GM12864 (cell line): ENCODE results near the gene MAPK8IP3.
A peak's percentile ranks its signal among the peaks of the same experiment; 100 is the strongest.

Experiments used
- DNase-seq: peaks from one replicate; pipeline ENCODE4 v3.0.0-alpha.2; 2011; ENCODE audit warnings: low read depth
- H3K4me3 ChIP-seq: 2 replicates; pipeline ENCODE4 v1.5.1; 2011; ENCODE audit warnings: mild to moderate bottlenecking, low read depth, low read length, control low read depth
- TF ChIP-seq, protein P1 (sequence below): IDR thresholded peaks from 2 replicates; pipeline ENCODE4 v1.5.1; 2011; ENCODE audit warnings: low read depth, mild to moderate bottlenecking, moderate library complexity, low read length, control low read depth, inconsistent platforms; ENCODE audit errors: missing control alignments

The MAPK8IP3 gene

DNA sequence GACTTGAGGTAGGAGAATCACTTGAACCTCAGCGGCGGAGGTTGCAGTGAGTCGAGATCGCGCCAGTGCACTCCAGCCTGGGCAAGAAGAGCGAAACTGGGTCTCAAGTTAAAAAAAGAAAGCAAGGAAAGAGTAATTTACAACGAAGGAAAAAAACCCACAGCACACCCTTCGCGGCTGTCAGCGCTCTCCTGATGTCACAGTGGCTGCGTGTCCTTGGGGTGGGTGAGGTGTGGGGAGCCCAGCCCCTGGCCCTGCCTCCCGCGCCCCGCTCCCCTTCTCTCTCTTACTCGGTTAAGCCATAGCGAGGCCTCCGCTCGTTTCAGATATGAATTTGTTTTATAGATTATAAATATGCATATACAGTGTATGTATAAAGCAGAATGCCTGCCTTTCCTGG, 28.7 kb upstream of the MAPK8IP3 start:
- TF ChIP-seq, protein P1, sequence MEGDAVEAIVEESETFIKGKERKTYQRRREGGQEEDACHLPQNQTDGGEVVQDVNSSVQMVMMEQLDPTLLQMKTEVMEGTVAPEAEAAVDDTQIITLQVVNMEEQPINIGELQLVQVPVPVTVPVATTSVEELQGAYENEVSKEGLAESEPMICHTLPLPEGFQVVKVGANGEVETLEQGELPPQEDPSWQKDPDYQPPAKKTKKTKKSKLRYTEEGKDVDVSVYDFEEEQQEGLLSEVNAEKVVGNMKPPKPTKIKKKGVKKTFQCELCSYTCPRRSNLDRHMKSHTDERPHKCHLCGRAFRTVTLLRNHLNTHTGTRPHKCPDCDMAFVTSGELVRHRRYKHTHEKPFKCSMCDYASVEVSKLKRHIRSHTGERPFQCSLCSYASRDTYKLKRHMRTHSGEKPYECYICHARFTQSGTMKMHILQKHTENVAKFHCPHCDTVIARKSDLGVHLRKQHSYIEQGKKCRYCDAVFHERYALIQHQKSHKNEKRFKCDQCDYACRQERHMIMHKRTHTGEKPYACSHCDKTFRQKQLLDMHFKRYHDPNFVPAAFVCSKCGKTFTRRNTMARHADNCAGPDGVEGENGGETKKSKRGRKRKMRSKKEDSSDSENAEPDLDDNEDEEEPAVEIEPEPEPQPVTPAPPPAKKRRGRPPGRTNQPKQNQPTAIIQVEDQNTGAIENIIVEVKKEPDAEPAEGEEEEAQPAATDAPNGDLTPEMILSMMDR, result no peak
- DNase-seq, result no peak
- no peak overlapping the region; the same call in 1 of the 2 replicates for H3K4me3 ChIP-seq

DNA sequence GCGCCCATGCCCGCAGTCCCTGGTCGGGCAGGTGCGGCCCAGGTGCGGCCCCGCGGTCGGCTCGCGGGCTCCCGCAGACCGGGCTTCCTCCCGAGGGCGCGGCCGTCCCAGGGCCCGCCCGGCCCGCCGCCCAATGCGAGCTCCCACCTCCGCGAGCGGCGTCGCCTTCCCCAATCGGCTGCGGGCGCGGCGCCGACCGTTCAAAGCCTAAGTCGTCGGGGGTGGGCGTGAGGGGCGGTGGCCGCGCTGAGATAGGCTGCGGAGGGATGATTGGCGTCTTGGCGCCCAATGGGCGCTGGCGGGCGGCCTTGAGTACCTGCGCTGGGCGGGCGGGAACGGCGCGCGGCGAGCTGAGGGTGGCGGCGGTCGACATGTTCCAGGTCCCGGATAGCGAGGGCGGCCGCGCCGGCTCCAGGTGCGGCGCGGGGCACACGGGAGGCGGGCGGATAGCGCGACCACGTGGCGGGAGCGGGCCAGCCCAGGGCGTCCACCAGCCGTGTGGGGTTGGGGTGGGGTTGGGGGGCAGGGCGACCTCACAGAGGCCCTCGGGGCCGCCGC, 28.0 kb upstream of the MAPK8IP3 start, which contains the start of gene JPT2:
JPT2 (plus strand) TSS at position 338 of the 558 bp plus-strand sequence; CDS start at position 372, 34 bp downstream.
- TF ChIP-seq, protein P1, result no peak
- H3K4me3 ChIP-seq, result peak within 1 kb of the TSS; percentile 82
- DNase-seq, result peak; percentile 88

DNA sequence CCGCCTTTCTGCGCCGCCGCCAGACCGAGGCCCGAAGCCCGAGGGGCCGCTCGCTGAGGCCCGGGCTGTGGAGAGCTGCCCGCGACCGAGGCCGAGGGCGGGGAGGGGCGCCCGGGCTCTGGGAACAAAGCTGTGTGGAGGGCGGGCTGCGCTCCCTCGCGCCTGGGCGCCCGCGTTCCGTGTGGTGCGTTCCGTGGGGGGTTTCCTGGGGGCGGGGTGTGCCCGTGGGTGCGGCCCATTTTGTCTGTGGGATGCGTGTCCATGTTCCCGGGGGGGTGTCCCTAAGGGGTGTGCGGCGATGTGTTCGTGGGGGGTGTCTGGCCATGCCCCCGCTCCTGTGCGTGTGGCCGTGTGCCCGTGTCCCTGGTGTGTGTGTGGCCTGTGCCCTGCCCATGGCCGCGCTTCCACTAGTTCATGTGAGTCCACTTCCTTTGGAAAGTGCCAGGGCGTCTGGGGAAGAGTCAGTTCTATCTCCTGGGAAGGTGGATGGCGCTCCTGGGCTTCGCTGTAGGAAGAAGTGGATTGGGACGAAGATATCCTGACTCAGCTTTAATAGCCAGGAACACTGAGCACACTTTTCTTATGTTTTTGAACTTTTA, 27.4 kb upstream of the MAPK8IP3 start:
- no peak for DNase-seq
- TF ChIP-seq, protein P1, result no peak
- H3K4me3 ChIP-seq, result peak overlapping the region; percentile 82

DNA sequence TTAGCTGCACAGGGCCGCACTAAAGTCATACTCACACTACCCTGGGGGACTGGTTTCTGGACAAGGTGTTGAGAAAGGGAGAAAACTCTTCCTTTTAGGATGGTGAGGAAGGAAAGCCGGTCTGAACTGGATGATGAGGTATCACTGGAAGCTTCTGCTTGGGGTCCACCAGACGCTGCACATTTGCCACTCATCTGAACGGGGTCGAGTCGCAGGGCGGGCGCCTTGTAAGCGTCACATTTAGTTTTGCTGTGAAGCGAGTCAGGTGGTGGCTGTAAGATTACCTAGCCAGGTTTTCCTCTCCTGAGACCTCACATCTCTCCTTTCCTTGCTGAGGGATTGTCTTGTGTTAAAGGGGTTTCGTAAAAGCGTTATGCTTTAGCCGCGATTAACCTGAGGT, 25.6 kb upstream of the MAPK8IP3 start:
- no peak overlapping the region for H3K4me3 ChIP-seq
- TF ChIP-seq, protein P1, result no peak
- DNase-seq, result no peak

DNA sequence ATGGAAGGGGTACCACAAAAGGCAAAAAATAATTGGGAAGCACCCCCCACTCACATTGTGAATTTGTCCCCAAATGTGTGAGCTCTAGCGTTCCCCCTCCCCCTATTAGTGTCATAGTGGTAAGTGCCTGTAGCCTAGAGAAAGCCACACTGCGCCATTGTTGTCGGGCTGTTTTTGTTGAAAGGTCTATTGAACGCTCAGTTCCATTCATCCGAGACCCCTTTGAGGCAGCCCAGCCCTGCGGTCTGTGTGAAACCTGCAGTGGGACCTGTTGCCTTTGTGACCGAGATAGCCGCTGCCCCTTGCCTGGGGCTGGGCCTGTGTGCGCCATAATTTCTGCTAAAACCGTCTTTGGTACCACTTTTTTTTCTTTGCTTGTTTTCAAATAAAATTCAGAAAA, 25.0 kb upstream of the MAPK8IP3 start:
- TF ChIP-seq, protein P1, result no peak
- no peak overlapping the region for H3K4me3 ChIP-seq
- DNase-seq, result no peak

DNA sequence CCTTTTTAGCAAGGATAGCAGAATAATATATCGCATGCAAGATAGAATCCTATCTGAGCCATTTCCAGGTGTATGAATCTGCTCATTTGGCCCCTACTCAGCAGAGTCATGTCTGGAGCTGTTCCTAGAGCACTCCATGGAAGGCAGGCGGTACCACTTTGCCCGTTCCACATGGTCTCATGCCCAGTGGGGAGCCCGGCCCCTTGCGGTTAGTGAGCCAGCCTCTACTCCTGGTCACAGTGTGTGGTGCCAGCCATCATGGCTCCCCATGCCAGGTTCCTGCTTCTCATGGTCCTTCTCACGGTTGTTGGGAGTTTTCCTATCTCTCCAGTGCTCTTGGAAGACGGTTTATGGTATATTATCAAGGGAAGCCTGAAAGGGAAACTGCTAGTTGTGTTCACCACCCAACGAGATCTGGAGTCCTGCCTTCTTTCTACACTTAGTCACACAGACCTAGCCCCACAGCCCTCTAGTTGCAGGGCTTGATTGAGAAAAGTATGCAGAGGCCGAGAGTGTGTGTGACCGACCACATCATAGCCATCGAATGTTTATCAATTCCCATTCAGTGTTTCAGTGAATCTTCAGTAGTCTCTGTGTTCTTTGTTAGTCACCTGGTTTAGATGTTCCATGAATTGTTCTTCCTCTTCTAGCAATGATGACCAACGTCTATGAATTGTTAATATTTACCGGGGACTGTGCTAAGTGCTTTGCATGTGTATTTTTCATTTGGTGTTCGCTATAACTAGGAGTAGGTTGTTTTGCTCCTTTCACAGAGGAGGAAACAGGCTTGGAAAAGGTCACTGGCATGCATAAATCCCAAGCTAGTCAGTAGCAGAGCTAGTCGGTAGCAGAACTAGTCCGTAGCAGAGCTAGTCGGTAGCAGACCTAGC, 18.3 kb upstream of the MAPK8IP3 start:
- H3K4me3 ChIP-seq, result no peak overlapping the region
- TF ChIP-seq, protein P1, result no peak
- no peak for DNase-seq
